ENCODE measurements around the gene FHIT.

- no peak for TF ChIP-seq CTCF (IDR thresholded peaks at IDR 0.05)
- TF ChIP-seq EZH2 (IDR thresholded peaks at IDR 0.05), result no peak
- no peak for TF ChIP-seq EZH2phosphoT487 (IDR thresholded peaks at IDR 0.05)
Measured at GRCh38 chr3:60185161-60185560, 1066.1 kb downstream of the FHIT start.

All from neural progenitor cell (in vitro differentiated cells).